GM19025 (cell line): ENCODE data around the gene CHAD.
"Not testable (repeated sequence)": the region's sequence is repeated elsewhere in the genome, so short reads cannot be mapped to it uniquely, and the experiment has no call there.

ENCODE experiments used
- ATAC-seq: cut with Tn5 transposase; IDR thresholded peaks from one replicate; pipeline ENCODE4 v1.9.1; 2021; ENCODE audit warnings: mild to moderate bottlenecking, low read depth, moderate library complexity; ENCODE audit not compliant: unreplicated experiment

CHAD gene

GRCh38 chr17:50432125-50432762 lies 36.4 kb downstream of the CHAD start:
- ATAC-seq = no peak

- no peak for ATAC-seq
Measured at GRCh38 chr17:50430821-50431618, 37.7 kb downstream of the CHAD start.

- no peak for ATAC-seq
Measured at GRCh38 chr17:50429793-50430192, 38.9 kb downstream of the CHAD start.

GRCh38 chr17:50428831-50429424 lies 39.8 kb downstream of the CHAD start:
- ATAC-seq = no peak

- ATAC-seq = not testable (repeated sequence)
Measured at GRCh38 chr17:50428126-50428525, 40.6 kb downstream of the CHAD start.

GRCh38 chr17:50426814-50427787 lies 41.6 kb downstream of the CHAD start:
- ATAC-seq = no peak

- ATAC-seq = no peak
Measured at GRCh38 chr17:50426472-50426782, 42.3 kb downstream of the CHAD start.

- no peak for ATAC-seq
Measured at GRCh38 chr17:50425682-50426471, 42.8 kb downstream of the CHAD start, which contains the start of gene ACSF2. ACSF2 (plus strand) TSS chr17:50426218; CDS start chr17:50426262, 44 bp downstream.

- ATAC-seq = no peak
Measured at GRCh38 chr17:50424996-50425681, 43.5 kb downstream of the CHAD start.

- no peak for ATAC-seq
Measured at GRCh38 chr17:50424246-50424995, 44.3 kb downstream of the CHAD start.

- ATAC-seq = no peak
Measured at GRCh38 chr17:50423553-50424159, 45.0 kb downstream of the CHAD start.

GRCh38 chr17:50422738-50423137 lies 45.9 kb downstream of the CHAD start:
- no peak for ATAC-seq

- ATAC-seq = no peak
Measured at GRCh38 chr17:50421308-50422051, 47.2 kb downstream of the CHAD start.

- no peak for ATAC-seq
Measured at GRCh38 chr17:50420419-50421112, 48.1 kb downstream of the CHAD start.

GRCh38 chr17:50419577-50419976 lies 49.1 kb downstream of the CHAD start:
- ATAC-seq = not testable (repeated sequence)

- ATAC-seq = no peak
Measured at GRCh38 chr17:50414808-50415207, 53.9 kb downstream of the CHAD start.
